RKO (cell line): ENCODE measurements around the gene SLC15A3.

Experiments used
- DNase-seq: peaks from one replicate; pipeline ENCODE4 v3.0.0-alpha.2; 2016; ENCODE audit warnings: low spot score

The SLC15A3 gene

GRCh38 chr11:60928563-60929001, 23.4 kb downstream of the SLC15A3 start:
- DNase-seq: no peak

GRCh38 chr11:60927600-60927999, 24.4 kb downstream of the SLC15A3 start:
- no peak for DNase-seq

GRCh38 chr11:60927061-60927592, 24.8 kb downstream of the SLC15A3 start:
- DNase-seq: no peak

- DNase-seq: no peak
These were observed 25.5 kb downstream of the SLC15A3 start for GRCh38 chr11:60926500-60926899.

GRCh38 chr11:60925868-60926267, 26.1 kb downstream of the SLC15A3 start:
- peak; percentile 49 for DNase-seq

GRCh38 chr11:60924906-60925853, 26.8 kb downstream of the SLC15A3 start:
- DNase-seq: no peak

- peak; percentile 81 for DNase-seq
These were observed 27.7 kb downstream of the SLC15A3 start, which contains the start of gene TMEM132A for GRCh38 chr11:60924110-60924905. Gene TMEM132A, plus strand, starts transcription at chr11:60924460. Its CDS starts 174 bp downstream, at chr11:60924634.

- DNase-seq: no peak
These were observed 28.2 kb downstream of the SLC15A3 start for GRCh38 chr11:60923800-60924109.

- DNase-seq: no peak
These were observed 28.6 kb downstream of the SLC15A3 start for GRCh38 chr11:60923326-60923725.

- DNase-seq: no peak
These were observed 29.1 kb downstream of the SLC15A3 start for GRCh38 chr11:60922906-60923305.

- DNase-seq: no peak
These were observed 30.1 kb downstream of the SLC15A3 start for GRCh38 chr11:60921777-60922335.

- no peak for DNase-seq
These were observed 30.7 kb downstream of the SLC15A3 start for GRCh38 chr11:60921259-60921658.

GRCh38 chr11:60919956-60920355, 32.0 kb downstream of the SLC15A3 start:
- DNase-seq: no peak

- no peak for DNase-seq
These were observed 32.7 kb downstream of the SLC15A3 start for GRCh38 chr11:60919320-60919719.

- DNase-seq: no peak
These were observed 33.1 kb downstream of the SLC15A3 start for GRCh38 chr11:60918939-60919265.

GRCh38 chr11:60918251-60918938, 33.6 kb downstream of the SLC15A3 start:
- no peak for DNase-seq

GRCh38 chr11:60917267-60917666, 34.7 kb downstream of the SLC15A3 start:
- DNase-seq: no peak

GRCh38 chr11:60916669-60917206, 35.2 kb downstream of the SLC15A3 start:
- no peak for DNase-seq

GRCh38 chr11:60915248-60915914, 36.6 kb downstream of the SLC15A3 start:
- peak; percentile 89 for DNase-seq

GRCh38 chr11:60914633-60915247, 37.2 kb downstream of the SLC15A3 start:
- DNase-seq: peak; percentile 49
